GM18867 (cell line): Measurements from ENCODE around the gene KRTAP10-1.

Experiments
- ATAC-seq: cut with Tn5 transposase; IDR thresholded peaks from one replicate; pipeline ENCODE4 v1.9.1; 2021; ENCODE audit warnings: mild to moderate bottlenecking, moderate library complexity; ENCODE audit not compliant: unreplicated experiment

The KRTAP10-1 gene

GRCh38 chr21:44529503-44530125 lies 10.4 kb downstream of the KRTAP10-1 start:
- no peak for ATAC-seq

- no peak for ATAC-seq
Observed at GRCh38 chr21:44529011-44529421, 11.0 kb downstream of the KRTAP10-1 start.

GRCh38 chr21:44528634-44528995 lies 11.4 kb downstream of the KRTAP10-1 start:
- ATAC-seq: no peak

- no peak for ATAC-seq
Observed at GRCh38 chr21:44527983-44528633, 11.9 kb downstream of the KRTAP10-1 start.

GRCh38 chr21:44527156-44527982 lies 12.6 kb downstream of the KRTAP10-1 start:
- ATAC-seq: no peak

GRCh38 chr21:44526096-44526997 lies 13.6 kb downstream of the KRTAP10-1 start:
- ATAC-seq: no peak

- no peak for ATAC-seq
Observed at GRCh38 chr21:44525391-44526095, 14.5 kb downstream of the KRTAP10-1 start.

- no peak for ATAC-seq
Observed at GRCh38 chr21:44524414-44525371, 15.3 kb downstream of the KRTAP10-1 start.

GRCh38 chr21:44523567-44524413 lies 16.2 kb downstream of the KRTAP10-1 start:
- no peak for ATAC-seq

- no peak for ATAC-seq
Observed at GRCh38 chr21:44522753-44523204, 17.2 kb downstream of the KRTAP10-1 start.

GRCh38 chr21:44521928-44522752 lies 17.9 kb downstream of the KRTAP10-1 start:
- ATAC-seq: no peak

GRCh38 chr21:44521301-44521927 lies 18.6 kb downstream of the KRTAP10-1 start:
- ATAC-seq: no peak

GRCh38 chr21:44520326-44521300 lies 19.4 kb downstream of the KRTAP10-1 start:
- no peak for ATAC-seq

GRCh38 chr21:44519346-44520325 lies 20.4 kb downstream of the KRTAP10-1 start:
- no peak for ATAC-seq
